HG03558 (cell line): Measurements from ENCODE around the gene PYCR2.

Experiments used
- ATAC-seq: cut with Tn5 transposase; IDR thresholded peaks from one replicate; pipeline ENCODE4 v1.9.1; 2021; ENCODE audit warnings: moderate number of reproducible peaks; ENCODE audit not compliant: unreplicated experiment; ENCODE audit errors: extremely low read depth

The PYCR2 gene

GRCh38 chr1:225921734-225922709 is 2.0 kb downstream of the PYCR2 start:
- ATAC-seq, result no peak

GRCh38 chr1:225919906-225920305 is 4.1 kb downstream of the PYCR2 start:
- no peak for ATAC-seq

GRCh38 chr1:225918280-225918679 is 5.8 kb downstream of the PYCR2 start:
- ATAC-seq, result no peak

- ATAC-seq, result no peak
Observed at GRCh38 chr1:225917536-225917935, 6.5 kb downstream of the PYCR2 start.

- no peak for ATAC-seq
Observed at GRCh38 chr1:225917101-225917500, 6.9 kb downstream of the PYCR2 start.

GRCh38 chr1:225915538-225915991 is 8.5 kb downstream of the PYCR2 start:
- no peak for ATAC-seq

- no peak for ATAC-seq
Observed at GRCh38 chr1:225914947-225915346, 9.1 kb downstream of the PYCR2 start.

- ATAC-seq, result no peak
Observed at GRCh38 chr1:225914391-225914790, 9.7 kb downstream of the PYCR2 start.

GRCh38 chr1:225911191-225912130 is 12.6 kb downstream of the PYCR2 start:
- ATAC-seq, result no peak

- no peak for ATAC-seq
Observed at GRCh38 chr1:225909477-225909876, 14.6 kb downstream of the PYCR2 start.

- no peak for ATAC-seq
Observed at GRCh38 chr1:225908773-225909172, 15.3 kb downstream of the PYCR2 start.

GRCh38 chr1:225908013-225908640 is 15.9 kb downstream of the PYCR2 start:
- no peak for ATAC-seq

- ATAC-seq, result no peak
Observed at GRCh38 chr1:225907341-225907740, 16.7 kb downstream of the PYCR2 start.

GRCh38 chr1:225906467-225906866 is 17.6 kb downstream of the PYCR2 start:
- no peak for ATAC-seq

- no peak for ATAC-seq
Observed at GRCh38 chr1:225903623-225904022, 20.4 kb downstream of the PYCR2 start.

GRCh38 chr1:225899044-225899925 is 24.8 kb downstream of the PYCR2 start:
- ATAC-seq, result no peak

- ATAC-seq, result no peak
Observed at GRCh38 chr1:225897595-225898514, 26.2 kb downstream of the PYCR2 start.

- peak; percentile 100 for ATAC-seq
Observed at GRCh38 chr1:225896937-225897549, 27.0 kb downstream of the PYCR2 start.
